LNCAP (cell line): ENCODE data around the gene CYBRD1.

Source experiments
- CTCF ChIP-seq: fragments of 450-650 bp; IDR thresholded peaks from 2 replicates; pipeline ENCODE4 v1.5.1; 2017; ENCODE audit warnings: mild to moderate bottlenecking

CYBRD1 gene

GRCh38 chr2:171483793-171484192 is 38.5 kb upstream of the CYBRD1 start:
- TF ChIP-seq CTCF: no peak

GRCh38 chr2:171485116-171485515 is 37.2 kb upstream of the CYBRD1 start:
- no peak for TF ChIP-seq CTCF

DNA sequence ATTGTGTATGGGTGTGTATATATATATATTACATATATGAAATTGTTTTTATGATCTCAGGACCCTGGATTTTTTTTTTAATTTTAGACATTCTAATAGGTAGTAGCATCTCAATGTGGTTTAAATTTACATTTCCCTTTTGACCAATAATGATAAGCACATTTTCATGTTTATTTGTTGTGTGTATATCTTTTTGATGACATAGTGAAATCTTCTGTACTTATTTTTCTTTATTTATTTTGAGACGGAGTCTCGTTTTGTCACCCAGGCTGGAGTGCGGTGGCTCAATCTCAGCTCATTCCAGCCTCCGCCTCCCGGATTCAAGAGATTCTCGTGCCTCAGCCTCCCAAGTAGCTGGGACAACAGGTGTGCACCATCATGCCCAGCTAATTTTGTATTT is 35.1 kb upstream of the CYBRD1 start:
- TF ChIP-seq CTCF: no peak

- no peak for TF ChIP-seq CTCF
Observed at GRCh38 chr2:171487803-171488259, 34.4 kb upstream of the CYBRD1 start.

DNA sequence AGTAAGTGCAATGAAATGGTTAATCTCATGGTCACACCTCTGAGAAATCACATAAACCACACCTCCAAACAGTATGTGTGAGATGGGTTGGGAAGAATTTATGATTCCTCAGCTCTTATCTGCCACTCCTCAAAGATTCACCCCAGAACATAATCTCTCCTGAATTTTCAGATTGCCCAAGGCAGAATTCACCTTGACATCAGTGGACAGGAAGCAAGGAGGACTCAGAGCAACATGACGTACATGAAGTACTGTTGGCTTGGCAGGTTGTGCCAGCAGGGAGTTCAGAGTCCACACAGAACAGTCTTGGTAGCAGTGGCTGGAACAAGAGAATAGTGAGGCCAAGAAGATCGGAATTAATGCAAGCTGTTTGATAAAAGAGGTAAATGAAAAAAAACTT is 31.7 kb upstream of the CYBRD1 start:
- TF ChIP-seq CTCF: no peak

- TF ChIP-seq CTCF: no peak
Observed at GRCh38 chr2:171491292-171491691, 31.0 kb upstream of the CYBRD1 start.

DNA sequence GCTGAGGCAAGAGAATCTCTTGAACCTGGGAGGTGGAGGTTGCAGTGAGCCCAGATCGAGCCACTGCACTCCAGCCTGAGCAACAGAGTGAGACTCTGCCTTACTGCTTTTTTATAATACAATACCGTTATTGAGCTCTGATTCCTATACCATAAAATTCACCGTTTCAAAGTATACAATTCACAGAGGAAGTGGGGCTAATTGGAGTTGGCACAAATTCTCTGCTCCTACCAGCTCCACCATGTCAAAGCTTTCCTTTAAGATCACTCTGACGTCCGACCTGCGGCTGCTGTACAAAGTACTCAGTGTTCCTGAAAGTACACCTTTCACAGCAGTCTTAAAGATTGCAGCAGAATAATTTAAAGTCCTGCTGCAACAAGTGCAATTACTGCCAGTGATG is 29.6 kb upstream of the CYBRD1 start:
- no peak for TF ChIP-seq CTCF

DNA sequence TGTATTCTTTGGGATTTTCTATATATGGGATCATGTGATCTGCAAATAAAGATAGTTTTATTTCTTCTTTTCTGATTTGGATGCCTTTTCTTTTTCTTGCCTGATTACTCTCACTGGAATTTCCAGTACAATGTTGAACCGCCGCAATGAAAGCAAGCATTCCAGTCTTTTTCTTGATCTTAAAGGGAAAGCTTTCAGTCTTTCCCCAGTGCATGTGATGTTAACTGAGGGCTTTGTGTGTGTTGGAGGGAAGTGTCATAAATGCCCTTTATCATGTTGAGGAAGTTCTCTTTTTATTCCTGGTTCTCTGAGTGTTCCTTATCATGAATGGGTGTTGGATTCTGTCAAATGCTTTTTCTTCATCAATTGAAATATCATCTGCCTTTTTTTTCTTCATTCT is 16.9 kb upstream of the CYBRD1 start:
- TF ChIP-seq CTCF: no peak
